ENCODE results near the gene SPIN1. TPM values are rescaled to one million over a fixed set of nuclear protein-coding genes. Genes with fewer than 3 reads are reported as not detected.

SPIN1 gene
- total RNA-seq, 4 donors from 2014 or later: 44.7 to 73.6 (median 61.3) TPM

DNA sequence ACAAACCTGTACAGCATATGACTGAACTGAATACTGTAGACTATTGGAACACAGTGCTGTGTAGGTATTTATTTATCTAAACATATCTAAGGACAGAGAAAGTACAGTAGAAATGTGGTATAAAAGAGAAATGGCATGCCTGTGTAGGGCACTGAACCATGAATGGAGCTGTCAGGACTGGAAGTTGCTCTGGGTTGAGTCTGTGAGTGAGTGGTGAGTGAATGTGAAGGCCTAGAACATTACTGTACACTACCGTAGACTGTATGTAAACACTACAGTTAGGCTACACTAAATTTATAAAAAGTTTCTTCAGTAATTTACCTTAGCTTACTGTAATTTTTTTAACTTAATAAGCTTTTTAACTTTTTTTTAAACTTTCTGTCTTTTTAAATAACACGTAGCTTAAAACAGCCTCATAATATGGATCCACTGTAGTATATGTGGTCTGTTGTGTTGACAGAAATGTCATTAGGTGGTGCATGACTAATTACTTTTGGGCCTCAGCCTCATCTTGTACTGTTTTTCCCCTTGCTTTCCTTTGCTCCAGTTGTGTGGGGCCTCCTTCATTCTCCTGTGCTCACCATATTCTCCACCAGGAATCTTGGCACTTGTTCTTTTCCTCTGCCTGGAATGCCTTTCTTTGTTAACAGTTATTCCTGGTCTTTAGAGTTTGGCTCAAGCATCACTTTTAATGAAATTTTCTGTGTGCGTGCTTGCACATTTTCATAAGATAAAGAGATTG lies 8.8 kb downstream of the SPIN1 start:
- Histone ChIP-seq H3K4me1 (peaks cover 0 to 38% (median 7%) of the 10 kb centered on the region in 4 donors), H3K27me3 (no peaks in the 10 kb centered on the region), H3K4me3 (no peak overlapping the region), H3K36me3 (peaks cover 0 to 4% (median 0%) of the 10 kb centered on the region in 3 donors), H3K9me3 (no peaks in the 10 kb centered on the region), H3K27ac (no peak overlapping the region)
- TF ChIP-seq, protein P1, sequence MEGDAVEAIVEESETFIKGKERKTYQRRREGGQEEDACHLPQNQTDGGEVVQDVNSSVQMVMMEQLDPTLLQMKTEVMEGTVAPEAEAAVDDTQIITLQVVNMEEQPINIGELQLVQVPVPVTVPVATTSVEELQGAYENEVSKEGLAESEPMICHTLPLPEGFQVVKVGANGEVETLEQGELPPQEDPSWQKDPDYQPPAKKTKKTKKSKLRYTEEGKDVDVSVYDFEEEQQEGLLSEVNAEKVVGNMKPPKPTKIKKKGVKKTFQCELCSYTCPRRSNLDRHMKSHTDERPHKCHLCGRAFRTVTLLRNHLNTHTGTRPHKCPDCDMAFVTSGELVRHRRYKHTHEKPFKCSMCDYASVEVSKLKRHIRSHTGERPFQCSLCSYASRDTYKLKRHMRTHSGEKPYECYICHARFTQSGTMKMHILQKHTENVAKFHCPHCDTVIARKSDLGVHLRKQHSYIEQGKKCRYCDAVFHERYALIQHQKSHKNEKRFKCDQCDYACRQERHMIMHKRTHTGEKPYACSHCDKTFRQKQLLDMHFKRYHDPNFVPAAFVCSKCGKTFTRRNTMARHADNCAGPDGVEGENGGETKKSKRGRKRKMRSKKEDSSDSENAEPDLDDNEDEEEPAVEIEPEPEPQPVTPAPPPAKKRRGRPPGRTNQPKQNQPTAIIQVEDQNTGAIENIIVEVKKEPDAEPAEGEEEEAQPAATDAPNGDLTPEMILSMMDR (IDR thresholded peaks at IDR 0.05): no peak
- TF ChIP-seq POLR2A (IDR thresholded peaks at IDR 0.05) (no peak), EP300 (IDR thresholded peaks at IDR 0.05) (no peak)
- DNase-seq (ENCODE audit: low spot score in 2 of 2): no peak
- WGBS, 2 donors: 49 to 58% methylated on average over 3 of the region's 3 CpGs

DNA sequence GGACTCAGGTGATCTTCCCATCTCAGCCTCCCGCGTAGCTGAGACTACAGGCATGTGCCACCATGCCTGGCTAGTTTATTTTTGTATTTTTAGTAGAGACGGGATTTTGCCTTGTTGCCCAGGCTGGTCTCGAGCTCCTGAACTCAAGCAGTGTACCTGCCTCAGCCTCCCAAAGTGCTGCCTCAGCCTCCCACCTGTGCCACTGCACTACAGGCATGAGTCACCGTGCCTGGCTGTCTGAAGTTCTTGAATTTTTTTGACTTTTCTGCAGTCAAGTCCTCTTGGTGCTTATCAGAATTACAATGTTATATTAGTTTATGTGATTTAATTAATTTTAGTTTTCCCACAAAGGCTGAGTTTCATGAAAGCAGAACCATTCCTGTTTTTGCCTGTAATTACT lies 9.8 kb downstream of the SPIN1 start:
- Histone ChIP-seq H3K27me3 (no peaks in the 10 kb centered on the region), H3K4me3 (no peak overlapping the region), H3K4me1 (peaks cover 0 to 28% (median 7%) of the 10 kb centered on the region in 4 donors), H3K9me3 (no peaks in the 10 kb centered on the region), H3K36me3 (peaks cover 0 to 4% (median 0%) of the 10 kb centered on the region in 3 donors), H3K27ac (no peak overlapping the region)
- no peak for TF ChIP-seq EP300 (IDR thresholded peaks at IDR 0.05)
- no peak for TF ChIP-seq POLR2A (IDR thresholded peaks at IDR 0.05)
- TF ChIP-seq, protein P1 (IDR thresholded peaks at IDR 0.05): no peak
- WGBS, 2 donors: 93 to 96% methylated on average over 5 of the region's 5 CpGs
- DNase-seq (ENCODE audit: low spot score in 2 of 2): no peak

DNA sequence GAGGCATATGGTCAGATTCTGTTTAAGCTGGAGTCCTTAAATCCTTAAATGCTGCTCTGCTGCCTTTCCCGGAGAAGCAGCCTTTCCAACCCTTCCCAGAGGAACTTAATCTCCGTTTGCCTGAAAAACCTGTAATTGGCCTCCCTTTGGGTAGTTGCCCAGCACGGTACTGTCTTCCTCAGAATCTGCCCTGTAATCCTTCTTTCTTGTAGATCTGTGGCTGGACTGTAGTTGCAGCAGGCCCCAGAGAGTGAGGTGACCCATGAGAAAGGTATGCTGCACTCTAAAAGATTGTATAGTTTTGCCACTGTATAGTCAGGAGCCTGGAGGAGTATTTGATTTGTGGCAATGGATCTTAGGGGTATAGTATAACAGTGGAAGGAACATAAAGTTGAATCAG lies 11.7 kb downstream of the SPIN1 start:
- Histone ChIP-seq H3K9me3 (no peaks in the 10 kb centered on the region), H3K27ac (no peak overlapping the region), H3K36me3 (peaks cover 0 to 4% (median 0%) of the 10 kb centered on the region in 3 donors), H3K27me3 (no peaks in the 10 kb centered on the region), H3K4me3 (no peak overlapping the region), H3K4me1 (peaks cover 0 to 21% (median 7%) of the 10 kb centered on the region in 4 donors)
- TF ChIP-seq, protein P1 (IDR thresholded peaks at IDR 0.05): no peak
- TF ChIP-seq POLR2A (IDR thresholded peaks at IDR 0.05): no peak
- no peak for TF ChIP-seq EP300 (IDR thresholded peaks at IDR 0.05)
- DNase-seq (ENCODE audit: low spot score in 2 of 2): no peak
- WGBS, 2 donors: 45 to 53% methylated on average over 3 of the region's 3 CpGs

DNA sequence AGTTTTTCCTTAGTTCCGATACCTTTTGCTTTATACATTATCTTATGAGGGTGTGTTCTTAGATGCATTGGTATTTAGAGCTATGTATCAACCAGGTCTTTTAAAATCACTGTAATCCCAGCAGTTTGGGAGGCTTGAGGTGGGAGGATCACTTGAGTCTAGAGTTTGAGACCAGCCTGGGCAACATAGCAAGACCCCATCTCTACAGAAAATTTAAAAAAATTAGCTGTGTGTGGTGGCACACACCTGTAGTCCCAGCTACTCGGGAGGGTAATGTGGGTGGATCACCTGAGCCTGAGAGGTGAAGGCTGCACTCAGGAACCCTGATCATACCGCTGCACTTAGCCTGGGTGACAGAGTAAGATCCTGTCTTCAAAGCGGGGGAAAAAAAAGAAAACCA lies 15.1 kb downstream of the SPIN1 start:
- H3K27me3 ChIP-seq: no peaks in the 10 kb centered on the region
- no peak for DNase-seq (ENCODE audit: low spot score in 2 of 2)
- H3K4me3 ChIP-seq: no peak overlapping the region
- H3K36me3 ChIP-seq: peaks cover 0 to 4% (median 0%) of the 10 kb centered on the region in 3 donors
- no peak overlapping the region for H3K27ac ChIP-seq
- TF ChIP-seq, protein P1 (IDR thresholded peaks at IDR 0.05): no peak
- TF ChIP-seq EP300 (IDR thresholded peaks at IDR 0.05) (no peak), POLR2A (IDR thresholded peaks at IDR 0.05) (no peak)
- H3K4me1 ChIP-seq: peaks cover 0 to 10% (median 3%) of the 10 kb centered on the region in 4 donors
- 94 to 96% methylated on average over 4 of the region's 4 CpGs for WGBS, 2 donors
- H3K9me3 ChIP-seq: no peaks in the 10 kb centered on the region

DNA sequence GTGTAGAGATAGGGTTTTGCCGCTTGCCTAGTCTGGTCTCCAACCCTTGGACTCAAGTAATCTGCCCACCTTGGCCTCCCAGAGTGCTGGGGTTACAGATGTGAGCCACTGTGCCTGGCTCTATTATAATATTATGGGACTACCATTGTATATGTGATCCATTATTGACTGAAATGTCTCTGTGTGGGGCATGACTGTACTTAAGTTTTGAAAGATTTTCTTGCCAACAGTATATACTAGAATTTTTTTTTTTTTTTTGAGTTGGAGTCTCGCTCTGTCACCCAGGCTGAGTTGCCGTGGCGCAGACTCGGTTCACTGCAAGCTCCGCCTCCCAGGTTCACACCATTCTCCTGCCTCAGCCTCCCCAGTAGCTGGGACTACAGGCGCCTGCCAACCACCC lies 17.8 kb downstream of the SPIN1 start:
- Histone ChIP-seq H3K4me1 (peaks cover 0 to 8% (median 0%) of the 10 kb centered on the region in 4 donors), H3K27ac (no peak overlapping the region), H3K27me3 (no peaks in the 10 kb centered on the region), H3K9me3 (no peaks in the 10 kb centered on the region), H3K4me3 (no peak overlapping the region), H3K36me3 (peaks cover 0 to under 1% (median 0%) of the 10 kb centered on the region in 3 donors)
- no peak for DNase-seq (ENCODE audit: low spot score in 2 of 2)
- 94 to 96% methylated on average over 7 of the region's 7 CpGs for WGBS, 2 donors
- TF ChIP-seq EP300 (IDR thresholded peaks at IDR 0.05) (no peak), POLR2A (IDR thresholded peaks at IDR 0.05) (no peak)
- TF ChIP-seq, protein P1 (IDR thresholded peaks at IDR 0.05): no peak

Data from tibial nerve (tissue), 4 donors.